Measurements from ENCODE around the gene CAMTA1.

CAMTA1 gene

DNA sequence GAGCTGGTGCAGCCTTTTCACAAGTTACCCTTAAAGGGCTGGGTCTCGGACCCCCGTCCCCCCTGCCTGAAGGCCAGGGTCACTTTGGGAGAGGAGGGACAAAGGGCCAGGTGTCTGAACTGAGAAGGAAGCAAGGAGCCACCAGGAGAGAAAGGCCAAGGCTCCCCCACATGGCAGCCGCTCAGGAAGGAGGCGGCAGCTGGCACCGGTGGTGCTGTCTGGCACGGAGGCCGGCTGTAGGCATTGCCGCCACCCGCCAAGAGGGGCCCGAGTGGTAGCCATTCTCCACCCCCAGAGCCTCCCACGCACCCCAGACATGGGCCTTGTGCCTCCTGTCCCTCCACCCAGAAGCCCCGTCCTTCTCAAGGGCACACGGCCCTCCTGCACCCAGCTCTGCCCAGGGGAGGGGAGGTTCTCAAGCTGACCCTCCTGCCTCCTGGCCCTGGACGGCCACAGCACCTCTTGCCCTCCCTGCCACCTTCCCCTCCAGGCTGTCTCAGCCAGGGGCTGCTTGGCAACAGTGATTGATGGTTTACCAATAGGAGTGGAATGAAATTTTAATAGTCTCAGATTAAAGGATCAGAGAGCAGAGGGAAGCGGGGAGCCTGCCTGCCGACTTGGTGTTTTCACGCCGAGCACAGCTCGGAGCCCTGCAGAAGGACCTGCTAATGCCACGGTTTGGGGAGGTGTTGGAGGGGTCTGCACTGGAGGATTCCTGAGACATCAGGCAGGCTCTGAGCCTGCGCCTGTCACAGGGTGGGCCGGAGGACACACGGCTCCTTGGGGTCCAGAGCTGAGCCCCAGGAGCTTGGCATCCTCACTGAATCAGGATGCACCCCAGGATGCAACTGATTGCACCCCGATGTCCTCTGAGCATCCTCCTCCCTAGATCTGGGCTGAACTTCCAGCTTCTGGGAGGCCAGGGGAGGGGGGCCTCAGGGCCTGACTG is 773.9 kb downstream of the CAMTA1 start:
- DNase-seq, result no peak

DNA sequence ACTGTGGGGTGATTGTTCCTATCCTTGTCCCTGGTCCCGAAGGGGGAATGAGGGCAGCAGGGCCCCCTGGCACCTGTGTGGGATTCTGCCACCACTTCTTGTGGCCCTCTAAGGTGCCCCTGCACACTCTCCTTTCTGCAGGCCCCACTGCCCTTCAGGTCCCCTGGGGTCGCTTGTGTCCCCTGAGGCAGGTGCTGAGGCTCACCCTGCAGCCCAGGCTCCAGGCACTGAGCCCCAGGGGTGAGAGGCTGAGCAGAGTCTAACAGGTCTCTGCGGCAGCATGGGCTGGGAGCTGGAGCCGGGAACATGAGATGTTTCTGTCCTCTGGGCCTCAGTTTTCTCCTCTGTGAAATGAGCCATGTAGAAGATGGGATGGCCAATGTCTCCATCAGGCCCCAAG is 774.9 kb downstream of the CAMTA1 start:
- DNase-seq, result no peak

- no peak for DNase-seq
Observed at GRCh38 chr1:7560601-7561181, 775.4 kb downstream of the CAMTA1 start.

GRCh38 chr1:7561331-7561921 is 776.2 kb downstream of the CAMTA1 start:
- DNase-seq, result no peak

- no peak for DNase-seq
Observed at GRCh38 chr1:7561936-7562728, 776.9 kb downstream of the CAMTA1 start.

GRCh38 chr1:7562729-7563605 is 777.7 kb downstream of the CAMTA1 start:
- no peak for DNase-seq

DNA sequence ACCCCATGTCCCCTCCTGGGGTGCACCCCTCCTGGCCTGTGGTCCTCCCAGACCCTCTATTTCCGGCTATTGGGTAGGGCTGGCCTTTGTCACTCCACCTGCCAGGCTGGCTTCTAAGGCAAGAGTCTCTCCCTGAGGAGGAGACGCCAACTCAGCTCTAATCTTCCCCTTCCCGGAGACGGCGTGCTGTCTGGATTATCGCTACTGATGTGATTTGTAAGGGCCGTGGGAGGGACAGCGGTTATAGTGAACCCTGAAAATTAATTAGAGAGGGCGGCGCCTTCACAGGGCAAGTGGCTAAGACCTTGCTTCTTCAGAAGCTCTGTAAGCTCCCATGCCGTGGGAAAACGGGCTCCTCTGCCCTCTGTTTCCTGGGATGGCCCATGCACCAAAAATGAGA is 778.9 kb downstream of the CAMTA1 start:
- DNase-seq, result no peak

- no peak for DNase-seq
Observed at GRCh38 chr1:7565099-7565750, 780.0 kb downstream of the CAMTA1 start.

DNA sequence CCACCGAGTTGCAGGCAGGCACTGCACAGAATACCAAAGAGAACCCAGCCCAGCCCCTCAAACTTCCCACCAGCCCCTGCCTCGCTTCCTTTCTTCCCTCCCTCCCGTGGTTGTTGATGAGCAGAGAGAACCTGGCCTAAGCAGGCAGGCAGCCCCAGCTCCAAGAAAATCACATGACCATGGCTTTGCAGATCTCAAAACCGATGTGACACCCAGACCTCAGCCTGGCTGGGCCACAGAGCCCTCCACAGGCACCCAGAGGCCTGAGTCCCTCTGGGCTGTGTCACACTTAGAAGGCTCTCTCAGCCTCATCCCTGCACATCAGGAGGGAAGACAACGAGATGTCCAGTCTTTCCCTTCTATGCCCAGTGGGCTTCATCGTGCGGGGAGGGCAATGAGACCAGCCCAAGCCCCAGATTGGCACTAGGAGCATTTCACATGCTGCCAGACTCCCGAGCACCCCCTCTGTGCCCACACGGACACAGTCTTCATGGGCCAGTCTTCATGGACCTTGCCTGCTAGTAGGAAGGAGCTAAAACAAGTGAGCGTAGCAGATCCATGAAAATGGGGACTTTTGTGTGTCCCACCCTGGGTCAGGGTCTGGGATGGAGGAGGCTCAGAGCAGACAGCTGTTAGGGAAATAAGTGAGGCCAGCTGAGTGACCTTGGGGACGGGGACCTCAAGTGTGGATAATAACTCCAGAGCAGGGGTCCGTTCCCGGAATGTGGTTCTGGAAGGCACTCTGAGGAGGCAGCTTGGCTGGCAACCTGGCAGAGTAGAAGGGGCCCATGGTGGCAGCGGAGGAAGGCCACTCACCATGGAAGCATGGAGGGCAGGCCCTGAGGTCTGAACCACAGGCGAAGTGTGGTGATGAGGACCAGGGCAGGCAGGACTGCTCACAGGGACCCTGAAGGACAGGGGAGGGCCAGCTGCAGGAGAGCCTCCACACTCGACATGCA is 781.4 kb downstream of the CAMTA1 start:
- no peak for DNase-seq

DNA sequence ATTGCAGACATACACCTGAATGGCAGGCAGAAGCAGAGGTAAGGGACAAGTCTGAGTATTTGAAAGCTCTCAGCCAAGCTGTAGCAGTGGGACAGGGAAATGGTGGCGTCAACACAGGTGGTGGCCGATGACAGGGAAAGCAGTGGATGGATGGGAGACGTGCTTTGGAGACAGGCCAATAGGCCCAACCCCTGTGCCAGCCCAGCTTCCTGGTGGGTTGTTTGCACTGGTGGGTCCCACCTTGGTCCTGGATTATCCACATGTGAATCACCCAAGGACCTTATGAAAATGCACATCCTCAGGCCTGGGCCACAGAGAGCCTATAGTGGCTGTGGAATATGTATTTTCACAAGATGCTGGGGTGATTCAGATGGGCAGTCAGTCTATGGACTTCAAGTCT is 782.1 kb downstream of the CAMTA1 start:
- DNase-seq, result no peak

DNA sequence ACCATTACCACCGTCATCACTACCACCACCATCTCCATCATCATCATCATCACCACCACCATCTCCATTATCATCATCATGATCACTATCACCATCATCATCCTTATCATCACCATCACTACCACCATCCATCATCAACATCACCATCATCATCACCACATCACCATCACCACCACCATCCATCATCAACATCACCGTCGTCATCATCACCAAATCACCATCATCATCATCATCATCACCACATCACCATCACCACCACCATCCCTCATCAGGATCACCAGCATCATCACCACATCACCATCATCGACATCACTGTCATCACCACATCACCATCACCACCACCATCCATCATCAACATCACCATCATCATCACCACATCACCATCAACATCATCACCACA is 782.8 kb downstream of the CAMTA1 start:
- no peak for DNase-seq

GRCh38 chr1:7568901-7569524 is 783.8 kb downstream of the CAMTA1 start:
- no peak for DNase-seq

- DNase-seq, result no peak
Observed at GRCh38 chr1:7570311-7570710, 785.1 kb downstream of the CAMTA1 start.

DNA sequence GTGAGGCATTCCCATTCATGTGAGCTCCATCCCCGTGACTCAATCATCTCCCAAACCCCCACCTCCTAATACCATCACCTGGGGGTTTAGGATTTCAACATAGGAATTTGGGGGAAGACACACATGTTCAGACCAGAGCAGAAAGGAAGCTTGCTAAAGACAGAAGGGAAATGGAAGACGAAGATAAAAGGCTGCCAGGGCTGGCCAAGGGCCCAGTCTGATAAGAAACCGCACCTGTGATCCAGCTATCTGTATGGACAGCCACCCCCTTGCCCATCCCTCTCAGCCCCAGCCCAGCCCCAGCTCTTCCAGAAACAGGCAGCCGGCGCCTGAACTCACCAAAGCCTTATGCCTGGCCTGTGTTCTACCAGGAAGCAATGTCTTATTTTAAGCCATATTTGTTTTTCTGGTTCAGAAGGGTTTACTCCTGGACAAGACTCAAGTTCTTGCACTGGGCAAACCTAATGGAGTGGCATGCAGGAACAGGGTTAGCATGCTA is 787.4 kb downstream of the CAMTA1 start:
- DNase-seq, result no peak

DNA sequence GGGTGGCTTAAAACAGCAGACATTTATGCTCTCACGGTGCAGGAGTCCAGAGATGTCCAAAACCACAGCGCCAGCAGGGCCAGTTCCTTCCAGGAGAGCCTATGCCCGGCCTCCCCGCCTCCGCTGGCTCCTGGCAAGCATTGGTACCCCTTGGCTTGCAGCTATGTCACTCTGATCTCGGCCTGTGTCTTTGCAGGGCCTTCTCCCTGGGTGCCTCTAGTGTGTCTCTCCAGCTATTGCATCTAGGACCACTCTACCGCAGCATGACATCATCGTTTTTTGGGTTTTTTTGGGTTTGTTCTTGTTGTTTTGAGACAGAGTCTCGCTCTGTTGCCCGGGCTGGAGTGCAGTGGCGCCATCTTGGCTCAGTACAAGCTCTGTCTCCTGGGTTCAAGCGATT is 788.2 kb downstream of the CAMTA1 start:
- no peak for DNase-seq

DNA sequence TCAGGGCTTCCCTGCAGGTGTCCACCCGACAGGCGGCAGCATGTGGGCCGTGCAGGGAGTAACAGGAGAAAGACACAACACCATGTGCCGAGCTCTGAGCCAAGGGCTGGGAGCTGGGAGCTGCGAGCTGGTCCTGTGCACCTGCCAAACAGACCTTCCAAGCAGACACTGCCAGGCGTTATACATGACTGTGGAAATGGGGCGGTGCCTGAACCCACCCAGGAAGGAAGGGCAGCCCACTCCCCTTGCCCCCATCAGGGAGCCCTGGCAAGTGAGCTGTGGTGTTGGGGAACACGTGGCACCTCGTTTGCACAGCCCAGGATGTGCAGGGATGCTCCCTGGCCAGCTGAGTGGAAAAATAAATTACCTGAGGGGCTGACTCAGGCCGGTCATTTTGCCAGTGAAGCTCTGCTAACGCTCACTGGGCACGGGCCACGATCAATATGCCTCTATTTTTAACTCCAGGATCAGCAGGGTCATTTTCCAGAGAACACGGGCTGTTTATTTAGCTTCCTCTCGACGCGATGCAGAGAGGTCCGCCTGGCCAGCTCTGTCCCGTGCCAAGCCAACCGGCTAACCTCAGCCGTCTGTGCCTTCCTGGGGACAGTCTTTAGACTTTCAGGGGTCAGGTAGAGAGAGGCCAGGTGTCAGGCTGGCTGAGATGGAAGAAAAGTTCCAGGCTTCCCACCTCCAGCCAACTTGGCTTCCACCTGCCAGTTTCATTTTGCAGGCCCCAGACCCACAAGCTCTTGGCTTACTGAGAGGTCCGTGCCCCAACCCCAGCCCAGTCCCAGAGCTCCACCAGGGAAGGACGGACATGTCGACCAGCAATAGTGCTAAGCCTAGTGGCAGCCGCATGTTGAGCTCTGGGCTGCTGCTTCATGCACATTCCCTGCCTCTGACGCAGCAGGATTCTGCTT is 789.1 kb downstream of the CAMTA1 start:
- DNase-seq, result peak; percentile 39

- DNase-seq, result no peak
Observed at GRCh38 chr1:7575041-7575400, 789.8 kb downstream of the CAMTA1 start.

GRCh38 chr1:7576946-7577657 is 791.8 kb downstream of the CAMTA1 start:
- DNase-seq, result no peak

All from NCI-H345 (cell line).